Keratinocyte (primary cell): ENCODE results near the gene TDRD10. TPM values are rescaled to one million over a fixed set of nuclear protein-coding genes. Genes with fewer than 3 reads are reported as not detected.

Experiments
- DNase-seq: peaks from one replicate; pipeline ENCODE4 v3.0.0-alpha.2; 2011; ENCODE audit warnings: low read depth, missing footprints, low spot score
- FAIRE-seq: peaks from 2 replicates; lab custom pipeline; 2011; peaks lifted over from hg19 to GRCh38; lab: Jason Lieb, UNC
- H2AFZ ChIP-seq: 2 replicates; pipeline ENCODE4 v1.6.0; 2012; ENCODE audit warnings: low read length, control low read depth, inconsistent platforms; ENCODE audit not compliant: control insufficient read depth
- H3K27ac ChIP-seq: 2 replicates; pipeline ENCODE4 v1.5.1; 2011; ENCODE audit warnings: low read length; ENCODE audit not compliant: control insufficient read depth, insufficient read depth
- H3K27me3 ChIP-seq: 3 replicates; pipeline ENCODE4 v1.6.0; 2011; ENCODE audit warnings: low read length; ENCODE audit not compliant: control insufficient read depth, insufficient read depth; ENCODE audit errors: extremely low read depth
- H3K36me3 ChIP-seq, 2 experiments: 2 replicates in 1 of 2; 3 replicates in 1 of 2; pipeline ENCODE4 v1.5.1; 2011; ENCODE audit warnings: low read length in 2 of 2, mild to moderate bottlenecking in 1 of 2; ENCODE audit not compliant: control insufficient read depth in 2 of 2, insufficient read depth in 2 of 2; ENCODE audit errors: extremely low read depth in 1 of 2
- H3K4me1 ChIP-seq: 3 replicates; pipeline ENCODE4 v1.5.1; 2011; ENCODE audit warnings: low read length; ENCODE audit not compliant: control insufficient read depth, insufficient read depth; ENCODE audit errors: extremely low read depth
- H3K4me2 ChIP-seq: 3 replicates; pipeline ENCODE4 v1.6.0; 2011; ENCODE audit warnings: low read depth, low read length; ENCODE audit not compliant: control insufficient read depth, insufficient read depth; ENCODE audit errors: extremely low read depth
- H3K4me3 ChIP-seq, 3 experiments: fragments of 200-600 bp in 1 of 3; sonication (generic) in 1 of 3; 2 replicates in 2 of 3; 3 replicates in 1 of 3; pipeline ENCODE4 v1.5.1; 2011 to 2016; ENCODE audit warnings: low read length in 3 of 3, mild to moderate bottlenecking in 3 of 3, control low read depth in 2 of 3, inconsistent platforms in 1 of 3, low read depth in 1 of 3, mixed read lengths in 1 of 3, mixed run types in 1 of 3, moderate library complexity in 1 of 3; ENCODE audit not compliant: control insufficient read depth in 2 of 3, insufficient read depth in 2 of 3; ENCODE audit errors: extremely low read depth in 1 of 3
- H3K79me2 ChIP-seq: 2 replicates; pipeline ENCODE4 v1.6.0; 2012; ENCODE audit warnings: low read length; ENCODE audit not compliant: control insufficient read depth, insufficient read depth
- H3K9ac ChIP-seq: 3 replicates; pipeline ENCODE4 v1.6.0; 2011; ENCODE audit warnings: low read length; ENCODE audit not compliant: control insufficient read depth, insufficient read depth; ENCODE audit errors: extremely low read depth
- H3K9me1 ChIP-seq: 3 replicates; pipeline ENCODE4 v1.6.0; 2011; ENCODE audit warnings: low read length; ENCODE audit not compliant: control insufficient read depth, insufficient read depth; ENCODE audit errors: extremely low read depth
- H3K9me3 ChIP-seq: 2 replicates; pipeline ENCODE4 v1.5.1; 2012; ENCODE audit warnings: low read depth, low read length; ENCODE audit not compliant: control insufficient read depth
- H4K20me1 ChIP-seq: 3 replicates; pipeline ENCODE4 v1.6.0; 2011; ENCODE audit warnings: low read length; ENCODE audit not compliant: control insufficient read depth, insufficient read depth; ENCODE audit errors: extremely low read depth
- CTCF ChIP-seq, 3 experiments: IDR thresholded peaks in 1 of 3; conservative IDR thresholded peaks in 1 of 3; optimal IDR thresholded peaks in 1 of 3; 2 replicates in 2 of 3; 3 replicates in 1 of 3; pipeline versions ENCODE3 to v1.5.1; 2011; ENCODE audit warnings: low read length in 3 of 3, mild to moderate bottlenecking in 3 of 3, moderate library complexity in 2 of 3, control low read depth in 1 of 3, inconsistent platforms in 1 of 3; ENCODE audit not compliant: insufficient read depth in 2 of 3; ENCODE audit errors: extremely low read depth in 1 of 3
- EZH2 ChIP-seq: IDR thresholded peaks from one replicate; pipeline ENCODE4 v1.6.1; 2012; ENCODE audit warnings: inconsistent platforms, mild to moderate bottlenecking, low read length, moderate library complexity
- dilution Hi-C: fragments of 300-500 bp; cut with MboI; formaldehyde crosslinking; loops from one replicate; pipeline ENCODE4 v1.7.0; 2020; ENCODE audit warnings: low sequenced_read_pairs; ENCODE audit not compliant: extremely low pct_ligation_motif_present
- polyA plus RNA-seq, 5 experiments: library from polyadenylated mRNA; depleted of rRNA in 3 of 5; stranded (reverse) in 3 of 5; stranded (forward) in 1 of 5; unstranded in 1 of 5; fragments of >200 nt; gene quantifications; 1 replicate in 1 of 5; 2 replicates in 3 of 5; 3 replicates in 1 of 5; pipeline versions ENCODE4 v1.2.1 to v1.2.3, GENCODE V29; 2011 to 2012; ENCODE audit warnings: missing spikeins in 2 of 5, low read depth in 1 of 5, low replicate concordance in 1 of 5

TDRD10 gene
- polyA plus RNA-seq, 1 donor (not counting 4 experiments of a cell fraction or from before 2014, with no cell fraction given): not detected

DNA sequence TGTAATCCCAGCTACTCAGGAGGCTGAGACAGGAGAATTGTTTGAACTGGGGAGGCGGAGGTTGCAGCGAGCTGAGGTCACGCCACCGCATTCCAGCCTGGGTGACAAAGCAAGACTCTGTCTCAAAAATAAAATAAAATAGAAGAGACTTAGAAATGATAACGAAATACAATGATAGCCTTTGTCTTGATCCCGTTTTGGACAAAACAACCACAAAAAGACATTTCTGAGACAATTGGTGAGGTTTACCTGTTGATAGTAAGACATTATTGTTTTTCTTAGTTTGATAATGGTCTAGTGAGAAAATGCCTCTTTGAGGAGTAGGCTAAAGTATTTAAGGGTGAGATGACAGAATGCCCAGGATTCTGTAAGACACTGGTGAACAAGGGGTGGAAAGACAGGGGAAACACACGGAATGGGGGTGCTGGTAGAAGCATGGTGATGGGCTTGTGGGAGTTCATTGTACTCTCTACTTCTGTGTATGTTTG lies 12.1 kb downstream of the TDRD10 start:
- Histone ChIP-seq H3K9me3 (no peaks in the 10 kb centered on the region), H2AFZ (no peak overlapping the region), H3K79me2 (no peaks in the 10 kb centered on the region), H3K9me1 (no peaks in the 10 kb centered on the region), H3K4me1 (no peaks in the 10 kb centered on the region), H4K20me1 (no peaks in the 10 kb centered on the region), H3K27me3 (peaks cover 12% of the 10 kb centered on the region), H3K27ac (no peak overlapping the region), H3K4me3 (no peak overlapping the region), H3K36me3 (no peaks in the 10 kb centered on the region), H3K4me2 (no peak overlapping the region), H3K9ac (no peak overlapping the region)
- FAIRE-seq: no peak
- no peak for TF ChIP-seq EZH2
- TF ChIP-seq CTCF (optimal IDR thresholded peaks at IDR 0.05 in 1 of 3, IDR thresholded peaks at IDR 0.05 in 1 of 3, conservative IDR thresholded peaks at IDR 0.05 in 1 of 3; ENCODE audit: extremely low read depth in 1 of 3, insufficient read depth in 2 of 3, low read length in 3 of 3): no peak
- dilution Hi-C loops: no loop called here
- DNase-seq: no peak

DNA sequence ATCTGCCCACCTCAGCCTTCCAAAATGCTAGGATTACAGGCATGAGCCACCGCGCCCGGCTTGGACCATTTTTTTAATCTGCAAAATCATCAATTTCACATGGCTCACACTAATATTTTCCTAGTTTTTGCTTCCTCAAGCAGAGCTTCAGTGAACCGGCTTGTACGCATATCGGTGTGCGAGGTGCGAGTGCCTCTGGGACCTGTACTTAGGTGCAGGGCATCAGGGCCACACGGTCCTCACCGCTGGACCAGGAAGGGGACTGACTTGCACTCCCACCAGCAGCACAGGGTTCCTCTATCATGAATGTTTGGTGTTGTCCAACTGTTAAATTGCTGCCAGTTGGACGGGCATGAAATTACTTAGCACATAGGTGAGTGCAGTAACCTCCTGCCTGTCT lies 15.6 kb downstream of the TDRD10 start:
- DNase-seq: no peak
- H4K20me1 ChIP-seq: no peaks in the 10 kb centered on the region
- dilution Hi-C loops: no loop called here
- H3K4me1 ChIP-seq: peaks cover 12% of the 10 kb centered on the region
- no peaks in the 10 kb centered on the region for H3K9me3 ChIP-seq
- FAIRE-seq: no peak
- H3K27me3 ChIP-seq: peaks cover 4% of the 10 kb centered on the region
- H3K4me2 ChIP-seq: no peak overlapping the region
- H2AFZ ChIP-seq: no peak overlapping the region
- H3K36me3 ChIP-seq: no peaks in the 10 kb centered on the region
- no peak overlapping the region for H3K4me3 ChIP-seq
- no peak overlapping the region for H3K9ac ChIP-seq
- H3K27ac ChIP-seq: no peak overlapping the region
- no peaks in the 10 kb centered on the region for H3K79me2 ChIP-seq
- no peaks in the 10 kb centered on the region for H3K9me1 ChIP-seq
- TF ChIP-seq CTCF (optimal IDR thresholded peaks at IDR 0.05 in 1 of 3, IDR thresholded peaks at IDR 0.05 in 1 of 3, conservative IDR thresholded peaks at IDR 0.05 in 1 of 3; ENCODE audit: extremely low read depth in 1 of 3, insufficient read depth in 2 of 3, low read length in 3 of 3): no peak
- no peak for TF ChIP-seq EZH2
